Omental fat pad (tissue), 4 donors: ENCODE data around the gene AP2A2. TPM values are rescaled to one million over a fixed set of nuclear protein-coding genes. Genes with fewer than 3 reads are reported as not detected.

Experiments used
- ATAC-seq: fragments of 150-250 bp; one replicate; pipeline ENCODE4 v1.9.1; 2016; ENCODE audit warnings: mild to moderate bottlenecking, moderate library complexity; ENCODE audit not compliant: low FRiP score
- DNase-seq: peaks from one replicate; pipeline ENCODE4 v3.0.0-alpha.2; 2019; ENCODE audit warnings: low spot score
- CTCF ChIP-seq, 3 donors: fragments of 450-650 bp; IDR thresholded peaks; one replicate each; pipeline ENCODE4 v1.5.1; 2016 to 2017; ENCODE audit warnings: antibody characterized with exemption in 3 of 3, mild to moderate bottlenecking in 3 of 3, moderate library complexity in 2 of 3
- total RNA-seq, 4 donors: library from RNA; depleted of rRNA; stranded (reverse); fragments of >200 nt; gene quantifications; one replicate each; pipeline ENCODE4 v1.1.0, GENCODE V29; 2016

AP2A2 gene
- total RNA-seq, 4 donors from 2014 or later: 68.4 to 126 (median 99.2) TPM

- ATAC-seq (no peak), DNase-seq (no peak)
- no peak for TF ChIP-seq CTCF (IDR thresholded peaks at IDR 0.05)
These were observed 128.8 kb downstream of the AP2A2 start for GRCh38 chr11:1054143-1055108.

- ATAC-seq (no peak), DNase-seq (no peak)
- no peak for TF ChIP-seq CTCF (IDR thresholded peaks at IDR 0.05)
These were observed 129.5 kb downstream of the AP2A2 start for GRCh38 chr11:1055109-1055703.

GRCh38 chr11:1055990-1056771 lies 130.5 kb downstream of the AP2A2 start:
- DNase-seq: no peak
- no peak for ATAC-seq
- TF ChIP-seq CTCF (IDR thresholded peaks at IDR 0.05): no peak

- no peak for TF ChIP-seq CTCF (IDR thresholded peaks at IDR 0.05)
- DNase-seq (no peak), ATAC-seq (no peak)
These were observed 132.1 kb downstream of the AP2A2 start for GRCh38 chr11:1057806-1058205.

GRCh38 chr11:1059759-1060158 lies 134.1 kb downstream of the AP2A2 start:
- ATAC-seq (no peak), DNase-seq (no peak)
- TF ChIP-seq CTCF (IDR thresholded peaks at IDR 0.05): no peak

- DNase-seq (no peak), ATAC-seq (no peak)
- no peak for TF ChIP-seq CTCF (IDR thresholded peaks at IDR 0.05)
These were observed 134.7 kb downstream of the AP2A2 start for GRCh38 chr11:1060410-1060809.
